Measurements from ENCODE around the gene CD96.

CD96 gene

DNA sequence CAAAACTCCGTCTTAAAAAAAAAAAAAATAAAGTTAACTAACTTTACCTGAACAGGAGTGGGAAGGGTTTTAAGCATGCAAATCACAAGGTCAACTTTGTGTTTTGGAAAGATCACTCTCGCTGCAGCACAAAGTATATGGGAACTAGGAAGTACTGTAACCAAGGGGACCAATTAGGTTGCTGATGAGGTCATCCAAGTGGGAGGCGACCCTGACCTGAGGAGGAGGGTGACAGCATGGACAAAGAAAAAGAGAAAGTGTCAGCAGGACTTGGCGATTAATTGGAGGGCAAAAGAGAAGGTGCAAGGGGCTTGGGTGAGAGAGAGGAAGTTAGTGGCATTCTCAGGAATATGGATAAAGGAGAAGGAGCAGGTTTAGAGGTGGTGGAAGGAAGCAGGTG, 142.6 kb downstream of the CD96 start:
- DNase-seq, result no peak

DNA sequence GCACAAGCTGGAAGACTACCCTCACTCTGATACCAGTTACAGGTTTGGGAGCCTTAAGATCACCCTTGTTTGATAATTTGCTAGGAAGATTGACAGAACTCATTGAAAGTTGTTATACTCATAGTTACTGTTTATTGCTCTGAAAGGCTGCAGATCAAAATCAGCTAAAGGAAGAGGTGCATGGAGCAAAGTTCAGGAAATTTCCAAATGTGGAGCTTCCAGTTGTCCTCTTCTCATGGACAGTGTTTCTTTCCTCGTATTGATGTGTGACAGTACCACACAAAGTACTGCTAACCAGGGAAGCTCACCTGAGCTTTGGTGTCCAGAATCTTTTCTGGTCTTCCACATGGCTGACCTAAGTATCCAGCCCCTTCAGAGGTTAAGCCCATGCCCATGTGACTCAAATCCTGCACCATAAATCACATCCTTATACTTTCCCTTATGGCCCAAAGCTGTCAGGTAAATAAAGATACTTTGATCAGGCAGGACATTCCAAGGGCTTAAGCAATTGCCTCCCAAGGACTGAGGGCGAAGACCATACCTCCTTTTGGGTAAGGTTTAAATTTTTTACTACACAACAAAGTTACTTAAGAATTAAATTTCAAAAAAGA, 146.3 kb downstream of the CD96 start:
- DNase-seq, result no peak

DNA sequence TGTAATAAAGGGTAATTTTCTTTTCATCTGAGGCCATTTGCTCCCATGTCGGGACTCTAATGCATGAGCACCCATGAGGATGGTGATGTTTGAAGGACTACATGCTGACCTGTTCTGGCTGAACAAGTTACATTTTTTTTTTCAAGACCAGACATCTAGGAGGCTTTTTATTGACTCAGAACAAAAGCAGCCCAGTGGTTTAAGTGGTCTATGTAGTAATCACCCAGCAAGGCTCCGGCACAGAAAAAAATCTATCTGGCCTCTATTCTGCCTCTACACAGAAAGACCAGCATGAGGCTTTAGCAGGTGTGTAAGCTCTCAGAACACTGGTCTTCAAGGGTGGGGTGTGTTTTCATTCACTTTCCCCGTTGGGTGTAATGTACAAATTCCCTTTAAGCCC, 148.2 kb downstream of the CD96 start:
- no peak for DNase-seq

DNA sequence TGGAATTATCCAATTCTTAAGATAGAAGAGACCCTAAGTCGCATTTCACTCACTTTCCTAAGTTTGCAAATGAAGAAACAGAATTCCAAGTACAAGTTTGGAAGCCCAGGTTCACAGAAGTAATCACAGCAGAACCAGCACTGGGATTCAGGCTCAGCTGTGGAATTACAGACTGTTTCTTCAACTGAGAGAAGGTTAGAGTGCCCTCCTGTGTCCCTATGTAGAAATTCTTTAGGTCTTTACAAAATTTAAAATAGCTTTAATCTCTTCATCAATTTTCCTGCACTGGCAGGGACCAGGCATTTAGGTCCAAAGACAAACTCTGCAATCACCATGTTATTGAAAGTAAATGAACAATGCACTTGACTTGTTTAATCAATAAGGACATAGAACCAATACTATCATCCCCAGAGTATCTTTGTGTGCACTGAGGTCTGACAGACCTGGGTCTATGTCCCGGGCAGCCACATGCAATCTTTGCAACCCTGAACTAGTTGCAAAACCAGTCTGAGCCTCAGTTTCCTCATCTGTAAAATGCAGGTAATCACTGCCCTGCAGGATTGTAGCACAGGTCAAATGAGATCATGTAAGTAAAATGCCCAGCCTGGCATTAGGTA, 149.4 kb downstream of the CD96 start:
- DNase-seq, result no peak

DNA sequence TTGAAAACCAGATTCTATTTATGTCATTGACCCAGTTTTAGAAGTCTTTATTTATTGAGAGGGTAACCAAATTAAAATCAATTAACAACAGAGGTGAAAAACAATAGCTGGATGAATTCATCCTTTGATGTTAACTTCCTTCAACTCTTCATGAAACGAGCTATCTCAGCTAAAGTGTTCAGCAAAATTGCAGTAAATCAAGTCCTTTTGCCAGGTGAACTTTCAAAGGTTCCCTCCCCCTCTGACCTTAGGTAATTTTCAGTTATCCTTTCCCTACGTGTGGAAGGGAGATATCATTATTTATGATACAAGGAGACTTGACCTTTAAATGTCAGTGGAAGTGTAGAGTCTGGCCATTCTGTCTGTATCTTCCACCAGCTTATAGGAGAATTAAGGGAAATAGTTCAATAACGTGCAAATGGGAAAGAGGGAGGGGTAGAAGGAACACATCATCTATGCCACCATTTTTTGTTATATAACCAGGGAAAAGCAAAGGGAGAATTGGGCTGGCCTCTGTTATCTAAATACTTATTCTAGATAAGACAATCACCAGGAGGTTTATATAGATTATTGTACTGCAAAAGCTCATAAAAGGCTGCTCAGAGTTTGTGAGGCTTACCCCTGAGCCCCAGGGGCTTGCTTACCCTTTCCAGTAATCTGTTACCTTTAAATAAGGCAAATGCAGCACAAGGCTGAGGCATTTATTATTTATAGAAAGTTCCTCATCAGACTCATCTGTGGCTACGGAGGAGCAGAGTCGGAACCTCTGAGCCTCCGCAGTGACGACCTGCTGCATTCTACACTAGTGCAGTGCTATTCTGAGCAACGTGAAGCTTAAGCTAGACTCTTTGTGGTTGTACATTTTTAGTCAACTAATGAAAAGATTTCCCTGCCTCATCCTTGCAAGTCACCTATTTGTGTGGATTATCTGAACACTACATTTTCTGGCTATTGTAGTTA, 150.9 kb downstream of the CD96 start:
- no peak for DNase-seq

DNA sequence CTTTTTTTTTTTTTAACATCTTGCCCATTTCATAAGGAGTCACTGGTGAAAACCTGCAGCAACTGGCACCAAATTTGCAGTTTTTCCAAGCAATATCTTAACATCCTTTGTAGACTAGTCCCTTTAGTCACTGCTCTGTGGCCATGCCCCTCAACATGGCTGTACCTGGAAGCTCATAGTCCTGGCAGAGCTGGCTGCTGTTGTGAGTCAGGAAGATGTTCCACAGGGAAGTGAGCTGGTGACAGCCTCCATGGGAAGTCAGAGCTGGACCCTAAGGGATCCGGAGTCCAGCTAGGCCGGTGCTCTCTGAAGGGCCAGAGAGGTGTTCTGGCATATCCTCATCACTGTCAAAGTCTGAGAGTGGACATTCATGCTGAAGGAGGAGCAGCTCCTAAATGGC, 152.5 kb downstream of the CD96 start:
- no peak for DNase-seq

DNA sequence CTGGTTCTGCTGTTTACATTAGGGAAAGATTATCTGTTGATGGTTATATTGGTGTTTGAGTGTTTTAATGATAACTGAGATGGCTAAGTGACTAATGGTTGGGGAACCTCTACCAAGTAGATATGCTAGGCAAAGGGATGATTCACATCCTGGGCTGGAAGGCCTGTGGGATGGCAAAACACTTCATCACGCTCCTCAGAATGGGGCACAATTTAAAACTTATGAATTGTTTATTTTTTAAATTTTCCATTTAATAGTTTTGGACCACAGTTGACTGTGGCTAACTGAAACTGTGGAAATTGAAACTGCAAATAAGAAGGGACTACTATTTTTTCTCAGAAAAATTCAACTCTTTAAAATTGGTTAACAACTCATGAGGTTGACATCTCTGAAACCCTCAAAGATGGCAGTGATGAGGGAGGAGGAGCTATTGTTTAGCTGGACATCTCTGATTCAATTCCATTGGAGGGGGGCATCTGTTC, 153.7 kb downstream of the CD96 start:
- DNase-seq, result peak; percentile 24

DNA sequence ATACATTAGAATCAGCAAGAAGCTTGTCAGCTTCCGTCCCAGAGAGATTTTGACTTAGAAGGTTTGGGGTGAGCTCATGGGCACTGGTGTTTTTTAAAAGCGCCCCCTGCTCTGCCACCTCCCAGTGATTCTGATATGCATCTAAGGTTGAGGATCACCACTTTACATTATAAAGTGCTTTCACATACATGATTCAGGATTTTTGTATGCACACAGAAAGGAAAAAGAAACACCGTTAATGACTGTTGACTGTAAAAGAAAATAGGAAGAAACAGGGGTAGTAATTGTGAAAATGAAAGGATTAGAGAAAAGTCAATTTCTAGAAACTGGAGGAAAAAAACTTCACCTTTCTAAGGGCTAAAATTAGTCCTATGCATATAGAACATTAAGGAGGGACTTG, 158.1 kb downstream of the CD96 start:
- no peak for DNase-seq

DNA sequence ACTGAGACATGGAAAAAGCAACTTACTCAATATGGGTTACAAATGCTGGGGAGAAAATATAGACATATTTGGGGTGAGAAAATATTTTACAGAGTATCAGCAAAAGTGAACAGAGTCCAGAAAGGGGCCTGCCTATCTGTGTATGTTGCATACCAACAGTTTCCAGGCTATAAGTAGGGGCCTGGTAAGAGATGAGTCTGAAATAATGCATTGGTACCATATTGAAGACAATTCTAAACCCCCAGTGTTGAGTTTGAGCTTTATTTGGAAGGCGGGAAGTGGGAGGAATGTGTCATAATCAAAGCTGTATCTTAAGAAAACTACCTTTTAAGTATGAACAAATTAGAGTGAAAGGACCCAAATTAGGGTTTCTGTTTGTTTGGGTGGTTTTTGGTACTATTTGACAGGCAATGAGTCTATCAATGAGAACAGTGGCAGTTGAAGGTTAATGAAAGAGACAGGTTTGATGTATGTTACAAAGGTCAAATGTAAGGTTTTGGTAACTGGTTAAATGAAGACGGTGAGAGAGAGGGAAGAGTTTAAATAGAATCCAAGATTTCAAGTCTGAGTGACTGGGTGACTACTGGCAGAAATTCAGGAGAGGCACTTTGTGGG, 159.4 kb downstream of the CD96 start:
- DNase-seq, result no peak
